HG02870 (cell line): ENCODE data around the gene RALB.
A peak's percentile ranks its signal among the peaks of the same experiment; 100 is the strongest.
"Not testable (repeated sequence)": the region's sequence is repeated elsewhere in the genome, so short reads cannot be mapped to it uniquely, and the experiment has no call there.

ENCODE experiments used
- ATAC-seq: cut with Tn5 transposase; IDR thresholded peaks from one replicate; pipeline ENCODE4 v1.9.1; 2021; ENCODE audit warnings: mild to moderate bottlenecking, moderate library complexity; ENCODE audit not compliant: unreplicated experiment

The RALB gene

GRCh38 chr2:120241684-120242083 lies 11.0 kb upstream of the RALB start:
- ATAC-seq, result no peak

GRCh38 chr2:120243211-120243610 lies 9.4 kb upstream of the RALB start:
- ATAC-seq, result no peak

- ATAC-seq, result no peak
Observed at GRCh38 chr2:120243875-120244553, 8.6 kb upstream of the RALB start.

- no peak for ATAC-seq
Observed at GRCh38 chr2:120244656-120245519, 7.8 kb upstream of the RALB start.

- no peak for ATAC-seq
Observed at GRCh38 chr2:120245520-120246332, 6.9 kb upstream of the RALB start.

- no peak for ATAC-seq
Observed at GRCh38 chr2:120246546-120247300, 5.9 kb upstream of the RALB start.

- no peak for ATAC-seq
Observed at GRCh38 chr2:120247851-120248250, 4.8 kb upstream of the RALB start.

GRCh38 chr2:120250640-120251039 lies 2.0 kb upstream of the RALB start:
- no peak for ATAC-seq

GRCh38 chr2:120251078-120251477 lies 1.6 kb upstream of the RALB start:
- ATAC-seq, result no peak

GRCh38 chr2:120251880-120252224 lies 800 bp upstream of the RALB start:
- no peak for ATAC-seq

- peak; percentile 29 for ATAC-seq
Observed at GRCh38 chr2:120253021-120253882, 600 bp downstream of the RALB start.

GRCh38 chr2:120254178-120254577 lies 1.5 kb downstream of the RALB start:
- no peak for ATAC-seq

- no peak for ATAC-seq
Observed at GRCh38 chr2:120255071-120255470, 2.4 kb downstream of the RALB start.

- no peak for ATAC-seq
Observed at GRCh38 chr2:120255986-120256650, 3.5 kb downstream of the RALB start.

GRCh38 chr2:120256651-120257000 lies 4.0 kb downstream of the RALB start:
- no peak for ATAC-seq

- ATAC-seq, result no peak
Observed at GRCh38 chr2:120257522-120257921, 4.9 kb downstream of the RALB start.

- ATAC-seq, result no peak
Observed at GRCh38 chr2:120258196-120258595, 5.5 kb downstream of the RALB start.

- ATAC-seq, result not testable (repeated sequence)
Observed at GRCh38 chr2:120259939-120260338, 7.3 kb downstream of the RALB start.

GRCh38 chr2:120260736-120261135 lies 8.1 kb downstream of the RALB start:
- no peak for ATAC-seq
